GM12873 (cell line): Measurements from ENCODE around the gene TGFBR3L.

ENCODE experiments used
- CTCF ChIP-seq: IDR thresholded peaks from 2 replicates; pipeline ENCODE4 v1.5.1; 2012; ENCODE audit warnings: low read depth, mild to moderate bottlenecking, moderate library complexity, low read length, control low read depth; ENCODE audit not compliant: insufficient read depth; ENCODE audit errors: missing control alignments

Gene TGFBR3L

DNA sequence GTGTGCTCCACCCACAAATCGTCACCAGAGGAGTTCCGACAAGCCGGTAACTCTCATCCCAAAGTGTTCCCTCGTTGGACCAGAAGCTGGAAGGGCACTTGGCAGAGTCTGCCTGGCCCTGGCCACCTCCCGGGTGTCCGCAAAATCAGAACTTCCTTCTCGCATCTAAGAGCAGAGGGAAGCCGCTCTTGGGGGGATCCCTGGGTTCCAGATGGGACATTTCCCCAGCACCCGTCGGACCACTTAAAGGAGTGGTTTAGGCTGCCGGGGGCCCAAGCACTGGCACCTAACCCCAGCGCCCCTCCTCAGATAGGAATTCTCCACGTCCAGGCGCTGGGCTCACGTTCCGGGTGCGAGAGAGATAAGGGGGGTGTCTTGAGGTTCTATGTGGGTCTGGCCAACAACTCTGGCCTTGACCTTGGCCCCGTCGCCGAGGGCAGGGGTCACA lies 11.8 kb upstream of the TGFBR3L start:
- no peak for TF ChIP-seq CTCF

DNA sequence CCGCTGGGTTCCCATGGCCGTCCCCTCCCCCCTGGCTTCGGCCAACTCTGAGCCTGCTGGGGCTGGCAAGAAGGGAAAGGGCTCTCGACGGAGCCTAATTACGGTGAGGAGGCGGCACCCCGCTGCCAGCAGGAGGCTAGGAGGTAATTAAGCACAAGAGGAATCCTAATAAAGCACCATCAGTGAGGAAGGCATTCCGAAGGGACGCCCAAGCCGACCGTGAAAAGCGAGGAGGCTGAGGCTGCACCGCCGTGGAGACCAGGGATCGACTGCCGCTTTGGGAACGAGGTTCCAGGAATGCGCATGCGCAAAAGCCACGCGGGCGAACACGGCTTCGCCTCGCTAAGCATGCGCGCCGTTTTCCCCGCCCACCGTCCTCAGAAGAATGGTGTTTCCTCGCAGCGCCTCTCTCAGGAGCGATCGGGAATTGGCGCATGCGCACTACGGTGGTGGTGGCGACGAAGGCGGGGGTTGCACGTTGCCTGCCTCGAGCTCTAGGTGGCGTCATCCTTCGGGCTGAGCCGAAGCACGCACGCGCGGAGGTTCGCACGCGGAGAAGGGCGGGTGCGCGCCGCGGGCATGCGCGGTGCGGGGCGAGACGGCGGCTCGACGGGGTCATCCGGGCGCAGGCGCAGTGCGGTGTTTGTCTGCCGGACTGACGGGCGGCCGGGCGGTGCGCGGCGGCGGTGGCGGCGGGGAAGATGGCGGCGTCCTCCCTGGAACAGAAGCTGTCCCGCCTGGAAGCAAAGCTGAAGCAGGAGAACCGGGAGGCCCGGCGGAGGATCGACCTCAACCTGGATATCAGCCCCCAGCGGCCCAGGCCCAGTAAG lies 11.2 kb upstream of the TGFBR3L start, which contains the start of gene MAP2K7:
Gene MAP2K7, plus strand, starts transcription at position 634 of the 830 bp plus-strand sequence. Its CDS starts 68 bp downstream, at position 702.
- TF ChIP-seq CTCF = peak; percentile 63

DNA sequence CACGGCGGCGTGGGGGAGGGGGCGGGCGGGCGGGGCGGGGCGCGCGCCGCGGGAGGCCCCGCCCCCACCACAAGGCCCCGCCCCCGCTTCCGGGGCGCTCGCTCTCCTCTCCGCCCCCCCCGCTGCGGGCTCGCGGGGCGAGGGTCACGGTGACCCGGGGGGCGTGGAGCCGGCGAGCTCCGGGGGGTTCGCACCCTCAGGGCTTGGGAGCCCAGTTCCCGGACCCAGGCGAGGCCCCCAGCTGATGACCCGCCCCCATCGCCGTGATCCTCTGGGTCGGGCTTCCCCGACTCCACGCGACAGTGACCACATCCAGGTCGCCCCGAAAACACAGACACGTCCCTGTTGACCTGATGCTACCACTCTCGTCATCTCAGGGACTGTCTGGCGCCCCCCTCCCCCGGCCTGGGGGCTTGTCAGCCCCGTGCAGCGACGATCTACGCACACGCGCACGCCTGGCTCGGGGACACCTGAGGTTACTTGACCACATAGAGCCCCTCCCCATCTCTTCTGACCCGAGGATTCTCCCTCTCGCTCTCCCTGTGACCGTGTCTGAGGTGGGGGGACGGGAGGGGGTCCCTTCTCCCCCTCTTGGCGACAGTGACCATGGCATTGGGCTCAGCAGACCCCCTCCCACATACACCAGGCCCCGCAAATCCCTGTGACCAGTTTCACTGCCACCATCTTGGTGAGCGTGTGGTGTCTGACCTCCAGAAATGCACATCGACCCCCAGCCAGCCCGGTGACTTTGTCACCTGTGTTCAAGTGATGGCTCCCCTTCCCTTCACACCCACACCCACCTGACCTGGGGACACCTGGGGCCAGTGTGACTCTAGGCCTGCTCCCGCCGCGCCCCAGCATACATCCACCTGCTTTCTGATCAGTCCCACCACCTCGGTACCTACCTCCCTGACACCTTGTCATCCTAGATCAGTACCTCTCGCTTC lies 10.3 kb upstream of the TGFBR3L start:
- TF ChIP-seq CTCF = no peak

DNA sequence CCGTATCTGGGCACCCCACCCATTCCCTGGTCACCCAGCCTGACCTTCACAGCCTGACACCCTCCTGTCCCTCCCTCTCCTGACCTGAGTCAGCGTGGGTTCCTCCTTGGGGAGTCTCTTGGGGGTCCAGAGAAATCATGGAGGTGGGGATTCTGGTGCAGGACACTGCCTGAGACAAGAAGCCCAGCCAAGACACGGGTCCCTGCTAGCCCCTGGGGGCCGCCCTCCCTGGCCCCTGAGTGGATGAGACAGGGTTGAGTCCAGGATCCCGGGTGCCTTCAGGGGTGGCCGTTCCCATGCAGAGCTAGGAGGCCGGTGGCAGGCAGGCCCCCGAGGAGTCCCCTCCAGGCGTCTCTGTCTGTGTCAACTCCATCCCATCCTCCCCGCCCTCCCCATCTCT lies 9.4 kb upstream of the TGFBR3L start:
- no peak for TF ChIP-seq CTCF

DNA sequence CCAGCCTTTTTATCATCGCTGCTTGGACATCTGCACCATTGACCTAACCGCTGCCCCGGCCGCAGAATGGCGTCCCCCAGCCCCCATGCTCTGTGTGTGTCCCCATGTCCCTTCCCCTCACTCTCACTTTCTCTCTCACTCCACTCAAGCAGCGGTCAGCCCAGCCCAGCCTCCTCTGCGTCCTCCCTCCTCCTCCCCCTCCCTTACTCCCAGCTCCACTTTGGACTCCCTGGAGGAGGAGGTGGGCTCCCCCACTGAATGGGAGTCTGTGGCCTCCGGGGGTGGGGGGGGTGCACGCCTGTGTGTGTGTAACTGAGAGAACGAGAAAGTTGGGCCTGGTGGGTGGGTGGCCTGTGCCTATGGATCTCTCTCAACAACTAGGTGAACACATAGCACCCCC lies 8.8 kb upstream of the TGFBR3L start:
- TF ChIP-seq CTCF = no peak

- no peak for TF ChIP-seq CTCF
Measured at GRCh38 chr19:7907122-7907521, 7.5 kb upstream of the TGFBR3L start.

- TF ChIP-seq CTCF = no peak
Measured at GRCh38 chr19:7907544-7907943, 7.1 kb upstream of the TGFBR3L start.
